ENCODE measurements around the gene RINT1. TPM values are rescaled to one million over a fixed set of nuclear protein-coding genes. Genes with fewer than 3 reads are reported as not detected.

Gene RINT1
- total and polyA plus RNA-seq, 2 of the 13 experiments (the other 11 are each of a cell fraction or from before 2014, with no cell fraction given): 14.7 to 19.3 TPM

GRCh38 chr7:105531792-105532671 lies at the start of gene RINT1 (continued):
- TF ChIP-seq ZNF558 (CRISPR knock-in tag; IDR thresholded peaks at IDR 0.05; ENCODE audit: borderline replicate concordance) (peak; percentile 86; the same call in 1 of the 2 replicates), ZNF34 (CRISPR knock-in tag; IDR thresholded peaks at IDR 0.05; ENCODE audit: borderline replicate concordance) (peak; percentile 92; the same call in 1 of the 2 replicates), NR3C1 (CRISPR knock-in tag; IDR thresholded peaks at IDR 0.05) (no peak), ZFP91 (CRISPR knock-in tag; IDR thresholded peaks at IDR 0.05; ENCODE audit: borderline replicate concordance) (peak; percentile 89), BRCA1 (CRISPR knock-in tag; IDR thresholded peaks at IDR 0.05) (no peak), ZFP37 (CRISPR knock-in tag; IDR thresholded peaks at IDR 0.05; ENCODE audit: borderline replicate concordance) (0 out of 2 replicates have a peak, but pooled peaks have one; percentile 21), KDM5B (CRISPR knock-in tag; IDR thresholded peaks at IDR 0.05; ENCODE audit: borderline replicate concordance) (peak; percentile 93), BRD4 (CRISPR knock-in tag; IDR thresholded peaks at IDR 0.05) (peak; percentile 78; the same call in 1 of the 2 replicates), PHF20 (CRISPR knock-in tag; IDR thresholded peaks at IDR 0.05) (peak; percentile 94), IRX3 (CRISPR knock-in tag; IDR thresholded peaks at IDR 0.05; ENCODE audit: borderline replicate concordance, low read depth) (no peak), ZNF709 (CRISPR knock-in tag; IDR thresholded peaks at IDR 0.05) (no peak; the same call in 1 of the 2 replicates), ZNF710 (CRISPR knock-in tag; IDR thresholded peaks at IDR 0.05; ENCODE audit: borderline replicate concordance) (peak; percentile 67; the same call in 1 of the 2 replicates), MEIS2 (CRISPR knock-in tag; IDR thresholded peaks at IDR 0.05) (peak; percentile 79), HNF4A (CRISPR knock-in tag; IDR thresholded peaks at IDR 0.05) (no peak), RARA (CRISPR knock-in tag; IDR thresholded peaks at IDR 0.05) (peak; percentile 56; the same call in 1 of the 2 replicates)
- TF ChIP-seq, protein P1, sequence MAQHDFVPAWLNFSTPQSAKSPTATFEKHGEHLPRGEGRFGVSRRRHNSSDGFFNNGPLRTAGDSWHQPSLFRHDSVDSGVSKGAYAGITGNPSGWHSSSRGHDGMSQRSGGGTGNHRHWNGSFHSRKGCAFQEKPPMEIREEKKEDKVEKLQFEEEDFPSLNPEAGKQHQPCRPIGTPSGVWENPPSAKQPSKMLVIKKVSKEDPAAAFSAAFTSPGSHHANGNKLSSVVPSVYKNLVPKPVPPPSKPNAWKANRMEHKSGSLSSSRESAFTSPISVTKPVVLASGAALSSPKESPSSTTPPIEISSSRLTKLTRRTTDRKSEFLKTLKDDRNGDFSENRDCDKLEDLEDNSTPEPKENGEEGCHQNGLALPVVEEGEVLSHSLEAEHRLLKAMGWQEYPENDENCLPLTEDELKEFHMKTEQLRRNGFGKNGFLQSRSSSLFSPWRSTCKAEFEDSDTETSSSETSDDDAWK (CRISPR knock-in tag; IDR thresholded peaks at IDR 0.05): no peak
- TF ChIP-seq, protein P2, sequence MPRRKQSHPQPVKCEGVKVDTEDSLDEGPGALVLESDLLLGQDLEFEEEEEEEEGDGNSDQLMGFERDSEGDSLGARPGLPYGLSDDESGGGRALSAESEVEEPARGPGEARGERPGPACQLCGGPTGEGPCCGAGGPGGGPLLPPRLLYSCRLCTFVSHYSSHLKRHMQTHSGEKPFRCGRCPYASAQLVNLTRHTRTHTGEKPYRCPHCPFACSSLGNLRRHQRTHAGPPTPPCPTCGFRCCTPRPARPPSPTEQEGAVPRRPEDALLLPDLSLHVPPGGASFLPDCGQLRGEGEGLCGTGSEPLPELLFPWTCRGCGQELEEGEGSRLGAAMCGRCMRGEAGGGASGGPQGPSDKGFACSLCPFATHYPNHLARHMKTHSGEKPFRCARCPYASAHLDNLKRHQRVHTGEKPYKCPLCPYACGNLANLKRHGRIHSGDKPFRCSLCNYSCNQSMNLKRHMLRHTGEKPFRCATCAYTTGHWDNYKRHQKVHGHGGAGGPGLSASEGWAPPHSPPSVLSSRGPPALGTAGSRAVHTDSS (CRISPR knock-in tag; conservative IDR thresholded peaks at IDR 0.05): no peak
